A549 treated with AZD2906 at 1 μM for 4 hours (cell line): ENCODE results near the gene ZNF420. TPM values are rescaled to one million over a fixed set of nuclear protein-coding genes. Genes with fewer than 3 reads are reported as not detected.

ENCODE experiments used
- total RNA-seq: library from RNA; stranded (reverse); fragments of 200-300 nt; extraction: Qiagen RNA extraction; gene quantifications from 5 replicates; pipeline ENCODE4 v1.2.3, GENCODE V29; 2022

Gene ZNF420
- total RNA-seq, result 3.9 to 5.5 TPM (median 4.5 TPM) in 5 replicates

GRCh38 chr19:37077934-37078716 is at the start of gene ZNF420:
TSS of gene ZNF420 (plus strand) at chr19:37078433. CDS start at chr19:37089119, 10,686 bp downstream.

GRCh38 chr19:37172368-37173366 is 94.4 kb downstream of the ZNF420 start, which contains the start of gene ZNF585A:
TSS of gene ZNF585A (minus strand) at chr19:37172695. CDS start at chr19:37169910, 2,785 bp downstream.

Other genes starting within 250 kb of the ZNF420 start
- 0.06 to 0.33 TPM (median 0.27 TPM) in 5 replicates for gene ZNF790, start 240.0 kb upstream of the ZNF420 start, total RNA-seq
- 0.11 to 0.19 TPM (median 0.17 TPM) in 4 of 5 replicates, not detected in the other for gene ZNF345, start 227.6 kb upstream of the ZNF420 start, total RNA-seq
- 0.29 to 0.40 TPM (median 0.39 TPM) in 5 replicates for gene ZNF829, start 162.1 kb upstream of the ZNF420 start, total RNA-seq
- gene ZNF568, start 162.1 kb upstream of the ZNF420 start, total RNA-seq, result 0.77 to 1.3 TPM (median 0.95 TPM) in 5 replicates
- 3.8 to 6.6 TPM (median 5.9 TPM) in 5 replicates for gene ZNF585A, start 94.3 kb downstream of the ZNF420 start, total RNA-seq
- 2.4 to 4.2 TPM (median 2.7 TPM) in 5 replicates for gene ZNF585B, start 132.1 kb downstream of the ZNF420 start, total RNA-seq
- gene ZNF383, start 139.8 kb downstream of the ZNF420 start, total RNA-seq, result 6.1 to 7.7 TPM (median 6.4 TPM) in 5 replicates